OCI-LY7 (cell line): ENCODE measurements around the gene PLAAT5. TPM values are rescaled to one million over a fixed set of nuclear protein-coding genes. Genes with fewer than 3 reads are reported as not detected.

ENCODE experiments used
- BruUV-seq: library from RNA; stranded (reverse); fragments of 400-500 nt; replicated peaks from 2 replicates; lab custom pipeline; 2021; lab: Mats Ljungman, UMichigan
- CTCF ChIA-PET: fragments of 300-600 bp; sonication (Branson Sonifier 250); formaldehyde crosslinking; loops from one replicate; lab custom pipeline; 2022; ENCODE audit warnings: antibody characterized with exemption; ENCODE audit not compliant: unreplicated experiment; lab: Charles Lee
- POLR2A ChIA-PET: fragments of 300-600 bp; sonication (Branson Sonifier 250); formaldehyde crosslinking; loops from one replicate; lab custom pipeline; 2022; ENCODE audit warnings: antibody characterized with exemption; lab: Charles Lee
- DNase-seq: peaks from one replicate; pipeline ENCODE4 v3.0.0-alpha.2; 2015; ENCODE audit warnings: low spot score
- H2AFZ ChIP-seq: fragments of 200-600 bp; sonication (generic), shearing (Covaris generic); 2 replicates; pipeline ENCODE4 v1.6.1; 2014; ENCODE audit warnings: mild to moderate bottlenecking, antibody characterized with exemption, low read length, moderate library complexity
- H3K27ac ChIP-seq: fragments of 200-600 bp; sonication (generic); 2 replicates; pipeline ENCODE4 v1.5.1; 2014; ENCODE audit warnings: mixed run types, low read depth, mild to moderate bottlenecking, moderate library complexity, low read length, inconsistent platforms; ENCODE audit not compliant: poor library complexity, severe bottlenecking
- H3K36me3 ChIP-seq: fragments of 200-600 bp; sonication (generic); 2 replicates; pipeline ENCODE4 v1.6.1; 2014; ENCODE audit warnings: mild to moderate bottlenecking, antibody characterized with exemption, low read length, moderate library complexity, mixed read lengths; ENCODE audit not compliant: insufficient read depth
- H3K4me1 ChIP-seq: fragments of 200-600 bp; sonication (generic); 2 replicates; pipeline ENCODE4 v1.5.1; 2014; ENCODE audit warnings: mild to moderate bottlenecking, low read length; ENCODE audit not compliant: insufficient read depth, poor library complexity, severe bottlenecking
- H3K4me2 ChIP-seq: fragments of 200-600 bp; sonication (generic); 2 replicates; pipeline ENCODE4 v1.6.1; 2014; ENCODE audit warnings: mild to moderate bottlenecking, low read length
- H3K4me3 ChIP-seq: fragments of 200-600 bp; sonication (generic); 2 replicates; pipeline ENCODE4 v1.5.1; 2014; ENCODE audit warnings: mild to moderate bottlenecking, low read depth, low read length; ENCODE audit not compliant: poor library complexity, severe bottlenecking
- H3K79me2 ChIP-seq: fragments of 200-600 bp; sonication (generic); 2 replicates; pipeline ENCODE4 v1.6.1; 2016; ENCODE audit warnings: low read depth, mild to moderate bottlenecking, low read length, moderate library complexity, mixed read lengths; ENCODE audit not compliant: insufficient read depth
- H3K9me2 ChIP-seq: fragments of 200-600 bp; sonication (generic); 2 replicates; pipeline ENCODE4 v1.6.1; 2016; ENCODE audit warnings: mild to moderate bottlenecking, low read length, mixed read lengths; ENCODE audit not compliant: insufficient read depth
- H3K9me3 ChIP-seq: fragments of 200-600 bp; sonication (generic); 2 replicates; pipeline ENCODE4 v1.6.1; 2014; ENCODE audit warnings: mild to moderate bottlenecking, mixed run types, low read length, mixed read lengths
- H4K20me1 ChIP-seq: fragments of 200-600 bp; sonication (generic); 2 replicates; pipeline ENCODE4 v1.6.1; 2014; ENCODE audit warnings: mild to moderate bottlenecking, antibody characterized with exemption, low read length, moderate library complexity, mixed read lengths; ENCODE audit not compliant: insufficient read depth
- EZH2phosphoT487 ChIP-seq: fragments of 200-600 bp; sonication (generic); IDR thresholded peaks from 2 replicates; pipeline ENCODE4 v1.6.1; 2018; ENCODE audit warnings: low read depth, borderline replicate concordance, mild to moderate bottlenecking, mixed run types, antibody characterized with exemption, low read length, moderate library complexity, mixed read lengths
- intact Hi-C: fragments of 100-400 bp; cut with micrococcal nuclease; formaldehyde crosslinking; loops from one replicate; pipeline ENCODE4 v1.10.0; 2022; ENCODE audit not compliant: unreplicated experiment
- total RNA-seq, 2 experiments: library from RNA; depleted of rRNA in 1 of 2; stranded (reverse); fragments of >200 nt in 1 of 2; shearing (Covaris generic) in 1 of 2; gene quantifications; 2 replicates each; pipeline ENCODE4 v1.2.3, GENCODE V29; 2014 to 2022
- TF ChIP-seq, protein P1 (sequence below): fragments of 200-600 bp; sonication (generic); conservative IDR thresholded peaks from 2 replicates; pipeline ENCODE4 v1.5.1; 2014; ENCODE audit warnings: mild to moderate bottlenecking, antibody characterized with exemption, low read length, moderate library complexity, mixed read lengths

Gene PLAAT5
- total RNA-seq, 2 experiments from 2014 or later = not detected

DNA sequence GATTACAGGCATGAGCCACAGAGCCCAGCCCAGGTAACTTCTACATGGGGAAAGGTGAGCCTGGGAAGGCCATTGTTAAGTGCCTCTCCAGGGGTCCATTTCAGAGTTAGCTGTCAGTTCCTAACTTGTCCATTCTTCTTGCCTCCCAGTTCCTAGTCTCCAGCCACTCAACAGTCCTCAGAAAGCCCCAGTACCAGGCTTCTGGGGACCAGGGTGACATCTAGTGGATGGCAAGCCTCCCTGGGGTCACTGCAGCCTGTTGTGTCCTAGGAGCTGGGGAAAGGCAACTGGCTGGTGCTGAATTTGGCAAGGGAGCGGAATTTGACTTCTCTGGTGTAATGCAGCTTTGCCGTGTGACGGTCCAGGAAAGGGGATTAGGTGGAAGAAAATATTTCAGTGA is 17.0 kb upstream of the PLAAT5 start:
- H3K4me3 ChIP-seq = no peak overlapping the region
- no peaks in the 10 kb centered on the region for H3K79me2 ChIP-seq
- no peaks in the 10 kb centered on the region for H3K36me3 ChIP-seq
- intact Hi-C loops = no loop called here
- H3K4me1 ChIP-seq = no peaks in the 10 kb centered on the region
- no peak overlapping the region for H3K27ac ChIP-seq
- CTCF ChIA-PET = no interaction called here
- no peaks in the 10 kb centered on the region for H3K9me3 ChIP-seq
- H4K20me1 ChIP-seq = no peaks in the 10 kb centered on the region
- DNase-seq = peak; percentile 41
- BruUV-seq = no TSS peak
- no peaks in the 10 kb centered on the region for H3K9me2 ChIP-seq
- TF ChIP-seq EZH2phosphoT487 = no peak
- TF ChIP-seq, protein P1, sequence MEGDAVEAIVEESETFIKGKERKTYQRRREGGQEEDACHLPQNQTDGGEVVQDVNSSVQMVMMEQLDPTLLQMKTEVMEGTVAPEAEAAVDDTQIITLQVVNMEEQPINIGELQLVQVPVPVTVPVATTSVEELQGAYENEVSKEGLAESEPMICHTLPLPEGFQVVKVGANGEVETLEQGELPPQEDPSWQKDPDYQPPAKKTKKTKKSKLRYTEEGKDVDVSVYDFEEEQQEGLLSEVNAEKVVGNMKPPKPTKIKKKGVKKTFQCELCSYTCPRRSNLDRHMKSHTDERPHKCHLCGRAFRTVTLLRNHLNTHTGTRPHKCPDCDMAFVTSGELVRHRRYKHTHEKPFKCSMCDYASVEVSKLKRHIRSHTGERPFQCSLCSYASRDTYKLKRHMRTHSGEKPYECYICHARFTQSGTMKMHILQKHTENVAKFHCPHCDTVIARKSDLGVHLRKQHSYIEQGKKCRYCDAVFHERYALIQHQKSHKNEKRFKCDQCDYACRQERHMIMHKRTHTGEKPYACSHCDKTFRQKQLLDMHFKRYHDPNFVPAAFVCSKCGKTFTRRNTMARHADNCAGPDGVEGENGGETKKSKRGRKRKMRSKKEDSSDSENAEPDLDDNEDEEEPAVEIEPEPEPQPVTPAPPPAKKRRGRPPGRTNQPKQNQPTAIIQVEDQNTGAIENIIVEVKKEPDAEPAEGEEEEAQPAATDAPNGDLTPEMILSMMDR = peak; percentile 68
- no peak overlapping the region for H3K4me2 ChIP-seq
- H2AFZ ChIP-seq = no peak overlapping the region
- POLR2A ChIA-PET = no interaction called here

DNA sequence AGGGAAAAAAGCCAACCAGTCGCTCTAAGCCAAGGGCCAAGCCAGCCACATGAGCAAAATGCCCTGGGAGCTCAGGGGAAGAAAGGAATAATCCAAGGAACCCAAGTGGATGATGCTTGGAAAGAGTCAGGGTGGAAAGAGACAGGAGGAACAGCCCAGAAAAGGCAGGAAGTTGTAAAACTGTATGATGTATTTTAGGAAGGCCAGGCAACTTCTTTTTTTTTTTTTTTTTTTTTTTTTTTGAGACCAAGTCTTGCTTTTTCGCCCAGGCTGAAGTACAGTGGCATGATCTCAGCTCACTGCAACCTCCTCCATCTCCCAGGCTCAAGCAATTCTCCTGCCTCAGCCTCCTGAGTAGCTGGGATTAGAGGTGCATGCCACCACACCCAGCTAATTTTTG is 16.5 kb upstream of the PLAAT5 start:
- H4K20me1 ChIP-seq = no peaks in the 10 kb centered on the region
- BruUV-seq = no TSS peak
- H3K27ac ChIP-seq = no peak overlapping the region
- no peaks in the 10 kb centered on the region for H3K4me1 ChIP-seq
- ChIA-PET CTCF (no interaction called here), POLR2A (interaction anchor here (0.7 kb wide), 1 partner anchor 55 kb away, joined by 4 read pairs; no protein-coding TSS in a partner anchor)
- no peak overlapping the region for H2AFZ ChIP-seq
- intact Hi-C loops = no loop called here
- no peaks in the 10 kb centered on the region for H3K36me3 ChIP-seq
- no peaks in the 10 kb centered on the region for H3K9me3 ChIP-seq
- H3K4me2 ChIP-seq = no peak overlapping the region
- TF ChIP-seq, protein P1 = no peak
- TF ChIP-seq EZH2phosphoT487 = no peak
- no peaks in the 10 kb centered on the region for H3K79me2 ChIP-seq
- H3K9me2 ChIP-seq = no peaks in the 10 kb centered on the region
- no peak overlapping the region for H3K4me3 ChIP-seq
- DNase-seq = no peak

DNA sequence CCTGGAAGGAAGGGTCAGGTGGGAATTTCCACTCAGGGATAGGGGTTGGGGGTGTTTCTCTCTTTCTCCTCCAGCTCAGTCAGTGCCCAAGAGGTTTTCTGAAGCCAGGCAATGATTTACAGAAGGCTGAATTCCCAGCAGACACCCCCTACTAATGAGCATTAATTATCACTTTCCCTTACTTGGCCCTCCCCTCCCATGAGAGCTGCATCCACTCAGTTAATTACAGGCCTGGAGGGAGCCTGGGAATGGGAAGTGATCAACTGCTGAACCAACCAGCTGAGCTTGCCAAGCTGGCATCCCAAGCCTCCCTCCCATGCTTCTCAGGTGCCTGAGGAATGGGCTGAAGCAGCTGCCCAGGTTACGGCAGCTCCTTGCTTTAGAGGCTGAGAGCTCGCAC is 15.9 kb upstream of the PLAAT5 start:
- no peaks in the 10 kb centered on the region for H3K9me3 ChIP-seq
- H3K4me3 ChIP-seq = no peak overlapping the region
- H2AFZ ChIP-seq = no peak overlapping the region
- H3K79me2 ChIP-seq = no peaks in the 10 kb centered on the region
- H4K20me1 ChIP-seq = no peaks in the 10 kb centered on the region
- no peaks in the 10 kb centered on the region for H3K4me1 ChIP-seq
- TF ChIP-seq EZH2phosphoT487 = no peak
- TF ChIP-seq, protein P1 = no peak
- POLR2A ChIA-PET = interaction anchor here (0.7 kb wide), 1 partner anchor 55 kb away, joined by 4 read pairs; no protein-coding TSS in a partner anchor
- no peaks in the 10 kb centered on the region for H3K36me3 ChIP-seq
- BruUV-seq = no TSS peak
- intact Hi-C loops = no loop called here
- H3K9me2 ChIP-seq = no peaks in the 10 kb centered on the region
- no peak overlapping the region for H3K4me2 ChIP-seq
- CTCF ChIA-PET = no interaction called here
- no peak for DNase-seq
- H3K27ac ChIP-seq = no peak overlapping the region
